GM12878 (cell line): Measurements from ENCODE around the gene ROBO1. TPM values are rescaled to one million over a fixed set of nuclear protein-coding genes. Genes with fewer than 3 reads are reported as not detected.

Experiments used
- ATAC-seq: fragments of 200-7000 bp; cut with Tn5 transposase; 3 replicates; pipeline ENCODE4 v1.9.1; 2020; ENCODE audit warnings: mild to moderate bottlenecking, moderate library complexity
- BruUV-seq: library from RNA; stranded (reverse); fragments of 400-500 nt; replicated peaks from 2 replicates; lab custom pipeline; 2021; lab: Mats Ljungman, UMichigan
- CTCF ChIA-PET: fragments of 300-600 bp; sonication (Branson Sonifier 250); formaldehyde crosslinking; extraction: SDS; loops from one replicate; lab custom pipeline; 2021; ENCODE audit warnings: inconsistent platforms; lab: Yijun Ruan, JAX
- POLR2A ChIA-PET: fragments of 350-600 bp; formaldehyde crosslinking; extraction: SDS; loops from one replicate; lab custom pipeline; 2021; ENCODE audit warnings: inconsistent platforms; lab: Charles Lee
- RAD21 ChIA-PET: fragments of 300-600 bp; sonication (Branson Sonifier 250); formaldehyde crosslinking; loops from one replicate; lab custom pipeline; 2023; ENCODE audit warnings: antibody characterized with exemption; ENCODE audit not compliant: unreplicated experiment; lab: Charles Lee
- SMC1A ChIA-PET: fragments of 300-600 bp; sonication (Branson Sonifier 250); formaldehyde crosslinking; loops from one replicate; lab custom pipeline; 2023; ENCODE audit not compliant: unreplicated experiment, uncharacterized antibody; lab: Charles Lee
- DNase-seq: peaks from one replicate; pipeline ENCODE4 v3.0.0-alpha.2; 2011; ENCODE audit warnings: low read depth, low spot score
- FAIRE-seq: peaks from 3 replicates; lab custom pipeline; 2011; peaks lifted over from hg19 to GRCh38; lab: Jason Lieb, UNC
- H2AFZ ChIP-seq: 2 replicates; pipeline ENCODE4 v1.6.0; 2011; ENCODE audit warnings: low read depth, low read length, control low read depth; ENCODE audit not compliant: control insufficient read depth
- H3K27ac ChIP-seq: 2 replicates; pipeline ENCODE4 v1.5.1; 2011; ENCODE audit warnings: control low read depth; ENCODE audit not compliant: control insufficient read depth, insufficient read depth
- H3K27me3 ChIP-seq, 2 experiments: replicated peaks in 1 of 2; 2 replicates each; pipeline versions ENCODE4 v1.6.0 to v1.6.1; 2011; ENCODE audit warnings: low read length in 1 of 2; ENCODE audit not compliant: control insufficient read depth in 2 of 2, insufficient read depth in 2 of 2
- H3K36me3 ChIP-seq, 2 experiments: 2 replicates each; pipeline ENCODE4 v1.5.1; 2011; ENCODE audit warnings: low read length in 1 of 2; ENCODE audit not compliant: control insufficient read depth in 2 of 2, insufficient read depth in 2 of 2
- H3K4me1 ChIP-seq: 2 replicates; pipeline ENCODE4 v1.6.1; 2011; ENCODE audit warnings: mild to moderate bottlenecking, low read length, moderate library complexity, mixed read lengths; ENCODE audit not compliant: control insufficient read depth, insufficient read depth
- H3K4me2 ChIP-seq: 2 replicates; pipeline ENCODE4 v1.6.0; 2011; ENCODE audit warnings: control low read depth; ENCODE audit not compliant: control insufficient read depth, insufficient read depth
- H3K4me3 ChIP-seq: fragments of 200-600 bp; sonication (generic); 2 replicates; pipeline ENCODE4 v1.5.1; 2016
- H3K79me2 ChIP-seq: 2 replicates; pipeline ENCODE4 v1.6.0; 2011; ENCODE audit warnings: low read length; ENCODE audit not compliant: control insufficient read depth, insufficient read depth
- H3K9ac ChIP-seq: 2 replicates; pipeline ENCODE4 v1.8.0; 2011; ENCODE audit warnings: low read length, control low read depth, mixed read lengths; ENCODE audit not compliant: control insufficient read depth, insufficient read depth
- H3K9me3 ChIP-seq: replicated peaks from 3 replicates; pipeline ENCODE4 v1.5.1; 2011; ENCODE audit warnings: mild to moderate bottlenecking, low read length; ENCODE audit not compliant: control insufficient read depth, insufficient read depth
- H4K20me1 ChIP-seq: 2 replicates; pipeline ENCODE4 v1.6.0; 2011; ENCODE audit not compliant: control insufficient read depth, insufficient read depth
- BRCA1 ChIP-seq: IDR thresholded peaks from 2 replicates; pipeline ENCODE4 v1.6.1; 2011; ENCODE audit warnings: low read depth, low read length, improper control_type of control experiment
- CBX3 ChIP-seq: fragments of 200-600 bp; sonication (generic); IDR thresholded peaks from 2 replicates; pipeline ENCODE4 v1.6.1; 2016; ENCODE audit warnings: low read depth, borderline replicate concordance
- HDAC6 ChIP-seq: fragments of 200-600 bp; sonication (generic); IDR thresholded peaks from one replicate; pipeline ENCODE4 v1.8.0; 2017; ENCODE audit warnings: antibody characterized with exemption; ENCODE audit not compliant: unreplicated experiment
- MTA3 ChIP-seq: IDR thresholded peaks from 2 replicates; pipeline ENCODE4 v1.6.1; 2012; ENCODE audit warnings: low read length, inconsistent platforms, borderline replicate concordance
- POLR2AphosphoS2 ChIP-seq: IDR thresholded peaks from 2 replicates; pipeline ENCODE4 v1.6.1; 2011; ENCODE audit warnings: low read depth, mild to moderate bottlenecking, low read length, improper control_type of control experiment, moderate library complexity
- RAD51 ChIP-seq: fragments of 450-650 bp; IDR thresholded peaks from 2 replicates; pipeline ENCODE4 v1.6.1; 2016; ENCODE audit warnings: moderate library complexity, mild to moderate bottlenecking, inconsistent platforms
- SMAD1 ChIP-seq: fragments of 450-650 bp; IDR thresholded peaks from 2 replicates; pipeline ENCODE4 v1.6.1; 2018; ENCODE audit warnings: mild to moderate bottlenecking, low read depth; ENCODE audit not compliant: partially characterized antibody
- SMC3 ChIP-seq: IDR thresholded peaks from 2 replicates; pipeline ENCODE4 v1.6.1; 2011; ENCODE audit warnings: low read length, improper control_type of control experiment, borderline replicate concordance
- TARDBP ChIP-seq: IDR thresholded peaks from 2 replicates; pipeline ENCODE4 v1.6.1; 2016; ENCODE audit warnings: borderline replicate concordance
- TBL1XR1 ChIP-seq: IDR thresholded peaks from 2 replicates; pipeline ENCODE4 v1.6.1; 2012; ENCODE audit warnings: low read depth, low read length, improper control_type of control experiment
- TCF3 ChIP-seq: IDR thresholded peaks from 2 replicates; pipeline ENCODE4 v1.6.1; 2012; ENCODE audit warnings: low read depth, mild to moderate bottlenecking, low read length, borderline replicate concordance; ENCODE audit not compliant: insufficient read depth
- TCF7 ChIP-seq: IDR thresholded peaks from 2 replicates; pipeline ENCODE4 v1.6.1; 2014; ENCODE audit warnings: antibody characterized with exemption, borderline replicate concordance
- YY1 ChIP-seq: IDR thresholded peaks from 2 replicates; pipeline ENCODE4 v1.6.1; 2011; ENCODE audit warnings: low read depth, mild to moderate bottlenecking, low read length
- WGBS: methylation state at CpG from one replicate; pipeline ENCODE4 v1.1.6; 2016; ENCODE audit warnings: low lambda C conversion rate; ENCODE audit not compliant: insufficient replicate concordance, insufficient coverage; ENCODE audit errors: missing lambda C conversion rate; 5-methylcytosine and 5-hydroxymethylcytosine counted together
- in situ Hi-C: fragments of 300-500 bp; cut with MboI; formaldehyde crosslinking; loops from 9 replicates; pipeline ENCODE4 v1.14.3; 2018; ENCODE audit warnings: mixed read lengths
- intact Hi-C: fragments of 100-400 bp; cut with micrococcal nuclease; formaldehyde crosslinking; loops from one replicate; pipeline ENCODE4 v1.14.2; 2022; ENCODE audit not compliant: unreplicated experiment
- polyA plus RNA-seq, 11 experiments: library from polyadenylated mRNA; depleted of rRNA in 4 of 11; unstranded in 6 of 11; stranded (reverse) in 5 of 11; fragments of >200 nt; fragmentation: Nextera tagmentation in 4 of 11; fragmentation: Illumina TruSeq in 1 of 11; extraction: Ambion mirVana in 4 of 11; extraction: Trizol in 1 of 11; gene quantifications; 1 replicate in 1 of 11; 2 replicates in 10 of 11; pipeline versions ENCODE4 v1.2.1 to v1.2.3, GENCODE V29; 2011 to 2016; ENCODE audit warnings: inconsistent platforms in 2 of 11, missing spikeins in 2 of 11, low read depth in 1 of 11
- total RNA-seq, 4 experiments: library from RNA; depleted of rRNA in 3 of 4; stranded (reverse); fragments of >200 nt in 3 of 4; fragmentation: Illumina TruSeq in 1 of 4; extraction: Trizol in 1 of 4; gene quantifications; 2 replicates each; pipeline versions ENCODE4 v1.2.1 to v1.2.3, GENCODE V29; 2013 to 2021

ROBO1 gene
- total and polyA plus RNA-seq, 10 of the 15 experiments (the other 5 are each of a cell fraction or from before 2014, with no cell fraction given), result 0.29 to 46.5 (median 1.2) TPM

GRCh38 chr3:79358327-79358726, 409.5 kb downstream of the ROBO1 start:
- ChIA-PET SMC1A (interaction anchor here (0.8 kb wide), 1 partner anchor 272 kb away, joined by 3 read pairs; no protein-coding TSS in a partner anchor), CTCF (interaction anchor here (0.6 kb wide), 1 partner anchor 140 kb away, joined by 3 read pairs; no protein-coding TSS in a partner anchor), RAD21 (interaction anchor here (1.7 kb wide), 1 partner anchor 272 kb away, joined by 5 read pairs; no protein-coding TSS in a partner anchor), POLR2A (no interaction called here)
- no peaks in the 10 kb centered on the region for H4K20me1 ChIP-seq
- 6% methylated on average over 4 of the region's 4 CpGs for WGBS
- intact Hi-C loops (no loop called here), in situ Hi-C loops (loop anchor here (10.0 kb wide), 1 partner anchor 694 kb away; no protein-coding TSS in a partner anchor)
- TF ChIP-seq SMAD1 (no peak), TCF3 (no peak), TBL1XR1 (no peak), RAD51 (no peak), MTA3 (no peak)
- H3K4me1 ChIP-seq, result no peaks in the 10 kb centered on the region
- DNase-seq (no peak), FAIRE-seq (no peak), ATAC-seq (no peak)
- no peaks in the 10 kb centered on the region for H3K27me3 ChIP-seq
- BruUV-seq, result no TSS peak
- H3K36me3 ChIP-seq, result no peaks in the 10 kb centered on the region
- H3K27ac ChIP-seq, result no peak overlapping the region
- no peak overlapping the region for H3K9ac ChIP-seq
- no peak overlapping the region for H3K4me3 ChIP-seq
- no peaks in the 10 kb centered on the region for H3K79me2 ChIP-seq
- no peak overlapping the region for H3K4me2 ChIP-seq
- H3K9me3 ChIP-seq, result no peaks in the 10 kb centered on the region
- H2AFZ ChIP-seq, result no peak overlapping the region

GRCh38 chr3:79354179-79354688, 413.6 kb downstream of the ROBO1 start:
- H3K79me2 ChIP-seq, result no peaks in the 10 kb centered on the region
- H3K9ac ChIP-seq, result no peak overlapping the region
- H3K27me3 ChIP-seq, result no peaks in the 10 kb centered on the region
- ATAC-seq (no peak), FAIRE-seq (no peak), DNase-seq (no peak)
- WGBS, result 55% methylated on average over 3 of the region's 3 CpGs
- POLR2A ChIA-PET, result no interaction called here
- H4K20me1 ChIP-seq, result no peaks in the 10 kb centered on the region
- H3K36me3 ChIP-seq, result no peaks in the 10 kb centered on the region
- no peak overlapping the region for H3K4me3 ChIP-seq
- no peak overlapping the region for H2AFZ ChIP-seq
- H3K4me2 ChIP-seq, result no peak overlapping the region
- RAD21 ChIA-PET, result interaction anchor here (1.0 kb wide), 1 partner anchor 269 kb away, joined by 3 read pairs; no protein-coding TSS in a partner anchor
- SMC1A ChIA-PET, result no interaction called here
- no peaks in the 10 kb centered on the region for H3K4me1 ChIP-seq
- no peaks in the 10 kb centered on the region for H3K9me3 ChIP-seq
- TF ChIP-seq HDAC6 (no peak), TCF7 (no peak), CBX3 (no peak), TARDBP (no peak), BRCA1 (no peak), POLR2AphosphoS2 (no peak), YY1 (no peak), SMC3 (no peak)
- H3K27ac ChIP-seq, result no peak overlapping the region
- intact Hi-C loops (no loop called here), in situ Hi-C loops (loop anchor here (10.0 kb wide), 1 partner anchor 689 kb away; no protein-coding TSS in a partner anchor)
- CTCF ChIA-PET, result no interaction called here
- BruUV-seq, result no TSS peak
